Thyroid gland (tissue), 4 donors: ENCODE data around the gene COG7.

Experiments
- CTCF ChIP-seq, 6 experiments: fragments of 200-600 bp in 3 of 6; fragments of 450-650 bp in 3 of 6; sonication (generic) in 3 of 6; IDR thresholded peaks; one replicate each; pipeline ENCODE4 v1.5.1; 2016 to 2019; ENCODE audit warnings: antibody characterized with exemption in 6 of 6, mild to moderate bottlenecking in 2 of 6, inconsistent platforms in 1 of 6, moderate library complexity in 1 of 6
- POLR2A ChIP-seq, 2 donors: fragments of 450-650 bp; IDR thresholded peaks; one replicate each; pipeline ENCODE4 v1.6.1; 2017; ENCODE audit warnings: antibody characterized with exemption in 2 of 2, mild to moderate bottlenecking in 2 of 2, moderate library complexity in 1 of 2

DNA sequence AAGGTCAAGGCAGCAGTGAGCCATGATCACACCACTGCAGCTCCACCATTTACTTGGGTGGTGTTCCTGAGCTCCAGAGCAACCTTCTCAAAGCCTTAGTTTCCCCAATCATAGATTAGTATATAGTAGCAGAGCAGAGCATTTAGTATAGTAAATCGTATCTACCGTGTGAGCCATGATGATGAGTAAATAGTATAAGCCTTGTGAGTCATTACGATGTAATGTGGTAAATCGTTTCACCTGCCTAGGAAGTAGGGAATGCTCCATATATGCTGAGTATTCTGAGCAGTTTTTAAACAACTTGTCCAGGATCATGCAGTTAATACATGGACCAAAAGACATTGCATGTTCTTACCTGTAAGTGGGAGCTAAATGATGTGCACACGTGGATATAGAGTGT lies 84.5 kb downstream of the COG7 start:
- TF ChIP-seq CTCF (IDR thresholded peaks at IDR 0.05) (no peak), POLR2A (IDR thresholded peaks at IDR 0.05) (no peak)
